Mesenchymal stem cell (in vitro differentiated cells and primary cell): Measurements from ENCODE around the gene CHST11.

Experiments used
- DNase-seq: peaks from one replicate; pipeline ENCODE4 v3.0.0-alpha.2; 2013
- H2AFZ ChIP-seq: one replicate; pipeline ENCODE4 v1.6.1; 2013; ENCODE audit warnings: low read depth, mild to moderate bottlenecking, control low read depth, inconsistent platforms, low read length, moderate library complexity
- H2AK5ac ChIP-seq: 2 replicates; pipeline ENCODE4 v1.6.1; 2013; ENCODE audit warnings: low read length, moderate library complexity, mild to moderate bottlenecking, inconsistent platforms; ENCODE audit not compliant: severe bottlenecking
- H2BK120ac ChIP-seq: one replicate; pipeline ENCODE4 v1.6.1; 2013; ENCODE audit warnings: low read depth, mild to moderate bottlenecking, inconsistent platforms, low read length, moderate library complexity
- H2BK12ac ChIP-seq, 2 experiments: one replicate each; pipeline ENCODE4 v1.6.1; 2013; ENCODE audit warnings: inconsistent platforms in 2 of 2, low read length in 2 of 2, mild to moderate bottlenecking in 2 of 2, moderate library complexity in 2 of 2, control low read depth in 1 of 2
- H2BK15ac ChIP-seq: one replicate; pipeline ENCODE4 v1.6.1; 2013; ENCODE audit warnings: mild to moderate bottlenecking, low read depth, inconsistent platforms; ENCODE audit not compliant: poor library complexity, severe bottlenecking
- H2BK5ac ChIP-seq: 2 replicates; pipeline ENCODE4 v1.6.1; 2013; ENCODE audit warnings: low read depth, mild to moderate bottlenecking, low read length, control low read depth, inconsistent platforms; ENCODE audit not compliant: poor library complexity, severe bottlenecking
- H3K14ac ChIP-seq, 2 experiments: one replicate each; pipeline ENCODE4 v1.6.1; 2013; ENCODE audit warnings: inconsistent platforms in 2 of 2, low read length in 2 of 2, control low read depth in 1 of 2, mild to moderate bottlenecking in 1 of 2, moderate library complexity in 1 of 2
- H3K18ac ChIP-seq, 2 experiments: one replicate each; pipeline ENCODE4 v1.6.1; 2013; ENCODE audit warnings: inconsistent platforms in 2 of 2, low read length in 2 of 2, control low read depth in 1 of 2, low read depth in 1 of 2, mild to moderate bottlenecking in 1 of 2
- H3K23ac ChIP-seq, 2 experiments: one replicate each; pipeline ENCODE4 v1.6.1; 2013; ENCODE audit warnings: inconsistent platforms in 2 of 2, low read length in 2 of 2, mild to moderate bottlenecking in 2 of 2, moderate library complexity in 2 of 2, control low read depth in 1 of 2
- H3K27ac ChIP-seq: 2 replicates; pipeline ENCODE4 v1.5.1; 2013; ENCODE audit warnings: mild to moderate bottlenecking, moderate library complexity, low read length, control low read depth, inconsistent platforms; ENCODE audit not compliant: poor library complexity, severe bottlenecking
- H3K27me3 ChIP-seq, 2 experiments: 2 replicates each; pipeline versions ENCODE4 v1.6.1 to v1.7.0; 2013; ENCODE audit warnings: low read length in 2 of 2, mild to moderate bottlenecking in 2 of 2, moderate library complexity in 2 of 2, control low read depth in 1 of 2, inconsistent platforms in 1 of 2; ENCODE audit not compliant: control insufficient read depth in 1 of 2, insufficient read depth in 1 of 2
- H3K36me3 ChIP-seq, 2 experiments: 2 replicates each; pipeline versions ENCODE4 v1.6.1 to v1.7.0; 2013; ENCODE audit warnings: low read length in 2 of 2, control low read depth in 1 of 2, inconsistent platforms in 1 of 2, low read depth in 1 of 2, mild to moderate bottlenecking in 1 of 2; ENCODE audit not compliant: insufficient read depth in 2 of 2, control insufficient read depth in 1 of 2
- H3K4ac ChIP-seq, 2 experiments: one replicate each; pipeline ENCODE4 v1.6.1; 2013; ENCODE audit warnings: inconsistent platforms in 2 of 2, low read length in 2 of 2, mild to moderate bottlenecking in 2 of 2, moderate library complexity in 2 of 2, control low read depth in 1 of 2, low read depth in 1 of 2
- H3K4me1 ChIP-seq: 2 replicates; pipeline ENCODE4 v1.6.1; 2013; ENCODE audit warnings: low read depth, low read length, control low read depth; ENCODE audit not compliant: control insufficient read depth, insufficient read depth
- H3K4me2 ChIP-seq: 2 replicates; pipeline ENCODE4 v1.6.1; 2013; ENCODE audit warnings: low read length, mild to moderate bottlenecking, inconsistent platforms; ENCODE audit not compliant: poor library complexity, severe bottlenecking
- H3K4me3 ChIP-seq, 2 experiments: 2 replicates each; pipeline versions ENCODE4 v1.5.1 to v1.7.0; 2013; ENCODE audit warnings: low read length in 2 of 2, mild to moderate bottlenecking in 2 of 2, control low read depth in 1 of 2, low read depth in 1 of 2; ENCODE audit not compliant: insufficient read depth in 1 of 2
- H3K79me1 ChIP-seq: replicated peaks from 2 replicates; pipeline ENCODE4 v1.6.1; 2013; ENCODE audit warnings: mild to moderate bottlenecking, control low read depth, low read length, inconsistent platforms; ENCODE audit not compliant: poor library complexity, severe bottlenecking
- H3K9ac ChIP-seq: 2 replicates; pipeline ENCODE4 v1.7.0; 2013; ENCODE audit warnings: mild to moderate bottlenecking, low read length, moderate library complexity
- H3K9me3 ChIP-seq: 2 replicates; pipeline ENCODE4 v1.7.0; 2013; ENCODE audit warnings: mild to moderate bottlenecking, low read length; ENCODE audit not compliant: control insufficient read depth
- H4K8ac ChIP-seq: one replicate; pipeline ENCODE4 v1.6.1; 2013; ENCODE audit warnings: inconsistent platforms, mild to moderate bottlenecking, low read length, moderate library complexity
- H4K91ac ChIP-seq: one replicate; pipeline ENCODE4 v1.6.1; 2013; ENCODE audit warnings: mild to moderate bottlenecking, low read length, inconsistent platforms
- whole genome bisulfite sequencing: methylation state at CpG from one replicate; pipeline ENCODE4 v1.1.7; 2013; ENCODE audit warnings: mixed read lengths; 5-methylcytosine and 5-hydroxymethylcytosine counted together

Gene CHST11

GRCh38 chr12:104426926-104427546 lies 29.7 kb upstream of the CHST11 start:
- Histone ChIP-seq H3K4me2 (no peak overlapping the region), H4K91ac (no peak overlapping the region), H3K27me3 (peaks cover 4 to 11% of the 10 kb centered on the region in 2 experiments), H3K18ac (no peak overlapping the region), H4K8ac (no peak overlapping the region), H3K4ac (no peak overlapping the region), H2BK15ac (no peak overlapping the region), H3K27ac (no peak overlapping the region), H3K23ac (no peak overlapping the region), H3K4me1 (peaks cover 1% of the 10 kb centered on the region), H2BK5ac (no peak overlapping the region), H2BK120ac (no peak overlapping the region), H3K36me3 (no peaks in the 10 kb centered on the region), H3K9me3 (no peaks in the 10 kb centered on the region), H3K9ac (no peak overlapping the region), H2BK12ac (no peak overlapping the region), H3K79me1 (no peaks in the 10 kb centered on the region), H2AFZ (no peak overlapping the region), H2AK5ac (no peak overlapping the region), H3K4me3 (no peak overlapping the region), H3K14ac (no peak overlapping the region)
- WGBS, result 16% methylated on average over 2 of the region's 4 CpGs
- peak; percentile 83 for DNase-seq

- peak overlapping the region; percentile 11 to 26 for H2BK12ac ChIP-seq
- H3K4me2 ChIP-seq, result no peak overlapping the region
- H3K36me3 ChIP-seq, result no peaks in the 10 kb centered on the region
- H2BK120ac ChIP-seq, result no peak overlapping the region
- no CpG with 5 or more reads among the region's 1 CpG for WGBS
- no peaks in the 10 kb centered on the region for H3K79me1 ChIP-seq
- DNase-seq, result peak; percentile 8
- peaks cover 9 to 16% of the 10 kb centered on the region in 2 experiments for H3K27me3 ChIP-seq
- no peak overlapping the region for H3K9ac ChIP-seq
- no peak overlapping the region for H3K27ac ChIP-seq
- H2BK5ac ChIP-seq, result no peak overlapping the region
- H3K4me1 ChIP-seq, result peaks cover 1% of the 10 kb centered on the region
- no peak overlapping the region for H2AFZ ChIP-seq
- no peak overlapping the region for H4K91ac ChIP-seq
- no peak overlapping the region for H2BK15ac ChIP-seq
- no peak overlapping the region for H3K4ac ChIP-seq
- H3K23ac ChIP-seq, result no peak overlapping the region
- H3K4me3 ChIP-seq, result no peak overlapping the region
- no peak overlapping the region for H2AK5ac ChIP-seq
- no peak overlapping the region for H3K14ac ChIP-seq
- no peaks in the 10 kb centered on the region for H3K9me3 ChIP-seq
- no peak overlapping the region for H3K18ac ChIP-seq
- H4K8ac ChIP-seq, result no peak overlapping the region
Measured at GRCh38 chr12:104427547-104427938, 29.2 kb upstream of the CHST11 start.

- Histone ChIP-seq H2AK5ac (no peak overlapping the region), H2BK12ac (no peak overlapping the region), H3K4ac (no peak overlapping the region), H3K79me1 (no peaks in the 10 kb centered on the region), H4K8ac (no peak overlapping the region), H3K9ac (no peak overlapping the region), H3K4me1 (no peaks in the 10 kb centered on the region), H3K27me3 (peaks cover 24 to 25% of the 10 kb centered on the region in 2 experiments), H3K9me3 (no peaks in the 10 kb centered on the region), H4K91ac (no peak overlapping the region), H3K27ac (no peak overlapping the region), H2BK120ac (no peak overlapping the region), H3K4me2 (no peak overlapping the region), H3K23ac (no peak overlapping the region), H3K18ac (no peak overlapping the region), H3K4me3 (no peak overlapping the region), H2BK5ac (no peak overlapping the region), H2BK15ac (no peak overlapping the region), H2AFZ (no peak overlapping the region), H3K36me3 (no peaks in the 10 kb centered on the region), H3K14ac (no peak overlapping the region)
- DNase-seq, result no peak
- WGBS, result 96% methylated on average over 6 of the region's 10 CpGs
Measured at GRCh38 chr12:104433061-104433460, 23.7 kb upstream of the CHST11 start.

- Histone ChIP-seq H3K9me3 (no peaks in the 10 kb centered on the region), H2BK12ac (no peak overlapping the region), H3K79me1 (no peaks in the 10 kb centered on the region), H2BK5ac (no peak overlapping the region), H3K4me2 (no peak overlapping the region), H3K27ac (no peak overlapping the region), H4K8ac (no peak overlapping the region), H3K23ac (no peak overlapping the region), H3K4me1 (no peaks in the 10 kb centered on the region), H3K4ac (no peak overlapping the region), H2BK120ac (no peak overlapping the region), H2AFZ (no peak overlapping the region), H3K27me3 (peaks cover 21 to 27% of the 10 kb centered on the region in 2 experiments), H3K36me3 (no peaks in the 10 kb centered on the region), H2BK15ac (no peak overlapping the region), H3K4me3 (no peak overlapping the region), H3K9ac (no peak overlapping the region), H3K18ac (no peak overlapping the region), H2AK5ac (no peak overlapping the region), H3K14ac (no peak overlapping the region), H4K91ac (no peak overlapping the region)
- DNase-seq, result no peak
- 67% methylated on average over 1 of the region's 1 CpG for whole genome bisulfite sequencing
Measured at GRCh38 chr12:104434129-104434528, 22.6 kb upstream of the CHST11 start.
